ENCODE data around the gene ITGA1.
A peak's percentile ranks its signal among the peaks of the same experiment; 100 is the strongest.
"Not testable (repeated sequence)": the region's sequence is repeated elsewhere in the genome, so short reads cannot be mapped to it uniquely, and the experiment has no call there.

Gene ITGA1

GRCh38 chr5:52787600-52788504, at the start of gene ITGA1, which contains the start of gene PELO:
ITGA1 (plus strand) TSS chr5:52787916; CDS start chr5:52788354, 438 bp downstream.
PELO (plus strand) TSS chr5:52787916; CDS start chr5:52800395, 12,479 bp downstream.
- H3K4me3 ChIP-seq (ENCODE audit: low read depth, low read length): peak within 1 kb of the TSS; percentile 82
- peak; percentile 25 for TF ChIP-seq CTCF (IDR thresholded peaks at IDR 0.05; ENCODE audit: low read depth, low read length)

- no peak for TF ChIP-seq CTCF (IDR thresholded peaks at IDR 0.05; ENCODE audit: low read depth, low read length)
- no peak overlapping the region for H3K4me3 ChIP-seq (ENCODE audit: low read depth, low read length)
These were observed 49.6 kb upstream of the ITGA1 start for GRCh38 chr5:52738095-52738506.

GRCh38 chr5:52740007-52740406, 47.7 kb upstream of the ITGA1 start:
- TF ChIP-seq CTCF (IDR thresholded peaks at IDR 0.05; ENCODE audit: low read depth, low read length): no peak
- H3K4me3 ChIP-seq (ENCODE audit: low read depth, low read length): no peak overlapping the region

GRCh38 chr5:52743012-52743411, 44.7 kb upstream of the ITGA1 start:
- no peak for TF ChIP-seq CTCF (IDR thresholded peaks at IDR 0.05; ENCODE audit: low read depth, low read length)
- no peak overlapping the region for H3K4me3 ChIP-seq (ENCODE audit: low read depth, low read length)

GRCh38 chr5:52743529-52743928, 44.2 kb upstream of the ITGA1 start:
- TF ChIP-seq CTCF (IDR thresholded peaks at IDR 0.05; ENCODE audit: low read depth, low read length): no peak
- H3K4me3 ChIP-seq (ENCODE audit: low read depth, low read length): no peak overlapping the region

- no peak for TF ChIP-seq CTCF (IDR thresholded peaks at IDR 0.05; ENCODE audit: low read depth, low read length)
- H3K4me3 ChIP-seq (ENCODE audit: low read depth, low read length): no peak overlapping the region
These were observed 43.7 kb upstream of the ITGA1 start for GRCh38 chr5:52743970-52744369.

GRCh38 chr5:52744867-52745458, 42.8 kb upstream of the ITGA1 start:
- not testable (repeated sequence) for H3K4me3 ChIP-seq (ENCODE audit: low read depth, low read length)
